ENCODE measurements around the gene SHROOM4.

- peak; percentile 43 for TF ChIP-seq CTCF (IDR thresholded peaks at IDR 0.05; ENCODE audit: low read depth, low read length, poor library complexity, severe bottlenecking)
- no peak for TF ChIP-seq EZH2phosphoT487 (IDR thresholded peaks at IDR 0.05; ENCODE audit: borderline replicate concordance, low read length)
Measured at GRCh38 chrX:50691820-50692219, 122.2 kb downstream of the SHROOM4 start.

All from DOHH2 (cell line).